ENCODE results near the gene TEX264.

DNA sequence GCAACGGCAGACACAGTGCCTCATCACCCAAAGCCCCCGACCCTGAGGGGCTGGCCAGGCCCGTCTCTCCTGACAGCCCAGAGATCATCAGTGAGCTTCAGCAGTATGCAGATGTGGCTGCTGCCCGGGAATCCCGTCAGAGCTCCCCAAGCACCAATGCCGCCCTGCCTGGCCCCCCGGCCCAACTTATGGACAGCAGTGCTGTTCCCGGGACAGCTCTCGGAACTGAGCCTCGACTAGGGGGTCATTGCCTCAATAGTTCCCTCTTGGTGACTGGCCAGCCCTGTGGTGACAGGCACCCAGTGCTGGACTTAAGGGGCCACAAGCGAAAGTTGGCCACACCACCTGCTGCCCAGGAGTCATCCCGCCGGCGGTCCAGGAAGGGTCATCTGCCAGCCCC is 8.6 kb upstream of the TEX264 start:
- no peak for TF ChIP-seq POLR2AphosphoS5 (IDR thresholded peaks at IDR 0.05; ENCODE audit: low read depth)
- TF ChIP-seq, protein P1, sequence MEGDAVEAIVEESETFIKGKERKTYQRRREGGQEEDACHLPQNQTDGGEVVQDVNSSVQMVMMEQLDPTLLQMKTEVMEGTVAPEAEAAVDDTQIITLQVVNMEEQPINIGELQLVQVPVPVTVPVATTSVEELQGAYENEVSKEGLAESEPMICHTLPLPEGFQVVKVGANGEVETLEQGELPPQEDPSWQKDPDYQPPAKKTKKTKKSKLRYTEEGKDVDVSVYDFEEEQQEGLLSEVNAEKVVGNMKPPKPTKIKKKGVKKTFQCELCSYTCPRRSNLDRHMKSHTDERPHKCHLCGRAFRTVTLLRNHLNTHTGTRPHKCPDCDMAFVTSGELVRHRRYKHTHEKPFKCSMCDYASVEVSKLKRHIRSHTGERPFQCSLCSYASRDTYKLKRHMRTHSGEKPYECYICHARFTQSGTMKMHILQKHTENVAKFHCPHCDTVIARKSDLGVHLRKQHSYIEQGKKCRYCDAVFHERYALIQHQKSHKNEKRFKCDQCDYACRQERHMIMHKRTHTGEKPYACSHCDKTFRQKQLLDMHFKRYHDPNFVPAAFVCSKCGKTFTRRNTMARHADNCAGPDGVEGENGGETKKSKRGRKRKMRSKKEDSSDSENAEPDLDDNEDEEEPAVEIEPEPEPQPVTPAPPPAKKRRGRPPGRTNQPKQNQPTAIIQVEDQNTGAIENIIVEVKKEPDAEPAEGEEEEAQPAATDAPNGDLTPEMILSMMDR (IDR thresholded peaks at IDR 0.05; ENCODE audit: insufficient read depth, low read length), result no peak
- TF ChIP-seq, protein P2, sequence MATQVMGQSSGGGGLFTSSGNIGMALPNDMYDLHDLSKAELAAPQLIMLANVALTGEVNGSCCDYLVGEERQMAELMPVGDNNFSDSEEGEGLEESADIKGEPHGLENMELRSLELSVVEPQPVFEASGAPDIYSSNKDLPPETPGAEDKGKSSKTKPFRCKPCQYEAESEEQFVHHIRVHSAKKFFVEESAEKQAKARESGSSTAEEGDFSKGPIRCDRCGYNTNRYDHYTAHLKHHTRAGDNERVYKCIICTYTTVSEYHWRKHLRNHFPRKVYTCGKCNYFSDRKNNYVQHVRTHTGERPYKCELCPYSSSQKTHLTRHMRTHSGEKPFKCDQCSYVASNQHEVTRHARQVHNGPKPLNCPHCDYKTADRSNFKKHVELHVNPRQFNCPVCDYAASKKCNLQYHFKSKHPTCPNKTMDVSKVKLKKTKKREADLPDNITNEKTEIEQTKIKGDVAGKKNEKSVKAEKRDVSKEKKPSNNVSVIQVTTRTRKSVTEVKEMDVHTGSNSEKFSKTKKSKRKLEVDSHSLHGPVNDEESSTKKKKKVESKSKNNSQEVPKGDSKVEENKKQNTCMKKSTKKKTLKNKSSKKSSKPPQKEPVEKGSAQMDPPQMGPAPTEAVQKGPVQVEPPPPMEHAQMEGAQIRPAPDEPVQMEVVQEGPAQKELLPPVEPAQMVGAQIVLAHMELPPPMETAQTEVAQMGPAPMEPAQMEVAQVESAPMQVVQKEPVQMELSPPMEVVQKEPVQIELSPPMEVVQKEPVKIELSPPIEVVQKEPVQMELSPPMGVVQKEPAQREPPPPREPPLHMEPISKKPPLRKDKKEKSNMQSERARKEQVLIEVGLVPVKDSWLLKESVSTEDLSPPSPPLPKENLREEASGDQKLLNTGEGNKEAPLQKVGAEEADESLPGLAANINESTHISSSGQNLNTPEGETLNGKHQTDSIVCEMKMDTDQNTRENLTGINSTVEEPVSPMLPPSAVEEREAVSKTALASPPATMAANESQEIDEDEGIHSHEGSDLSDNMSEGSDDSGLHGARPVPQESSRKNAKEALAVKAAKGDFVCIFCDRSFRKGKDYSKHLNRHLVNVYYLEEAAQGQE (IDR thresholded peaks at IDR 0.05; ENCODE audit: insufficient replicate concordance, low read depth), result no peak

Measured in HL-60 (cell line).